ENCODE results near the gene HCFC1.

- no peak for TF ChIP-seq CTCF (IDR thresholded peaks at IDR 0.05; ENCODE audit: poor library complexity)
- no peak for TF ChIP-seq EZH2 (IDR thresholded peaks at IDR 0.05; ENCODE audit: borderline replicate concordance)
Observed at GRCh38 chrX:153960077-153960476, 11.5 kb downstream of the HCFC1 start.

Data from hepatocyte (in vitro differentiated cells).